B cell (primary cell): ENCODE results near the gene RAB6C.
"Not testable (repeated sequence)": the region's sequence is repeated elsewhere in the genome, so short reads cannot be mapped to it uniquely, and the experiment has no call there.

Source experiments
- EZH2 ChIP-seq: IDR thresholded peaks from 2 replicates; pipeline ENCODE4 v1.6.1; 2012; ENCODE audit warnings: borderline replicate concordance, low read depth, mild to moderate bottlenecking, moderate library complexity, low read length; ENCODE audit not compliant: insufficient read depth, poor library complexity, severe bottlenecking
- TF ChIP-seq, protein P1 (sequence below): fragments of 200-600 bp; IDR thresholded peaks from one replicate; pipeline ENCODE4 v1.8.0; 2022; ENCODE audit warnings: antibody characterized with exemption, mild to moderate bottlenecking

DNA sequence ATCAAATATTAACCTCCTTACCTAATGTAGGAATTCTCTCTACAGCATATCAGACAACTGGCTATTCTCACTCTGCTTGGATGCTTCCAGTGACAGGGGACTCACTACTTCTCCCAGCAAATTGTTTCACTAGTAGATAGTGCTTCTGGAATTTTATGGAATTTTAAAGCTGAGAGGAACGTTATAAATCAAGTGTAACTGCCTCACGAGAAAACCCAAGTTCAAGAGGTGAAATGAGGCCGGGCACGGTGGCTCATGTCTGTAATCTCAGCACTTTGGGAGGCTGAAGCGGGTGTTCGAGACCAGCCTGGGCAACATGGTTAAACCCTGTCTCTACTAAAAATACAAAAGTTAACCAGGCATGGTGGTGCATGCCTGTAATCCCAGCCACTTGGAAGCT, 23.3 kb upstream of the RAB6C start:
- TF ChIP-seq, protein P1, sequence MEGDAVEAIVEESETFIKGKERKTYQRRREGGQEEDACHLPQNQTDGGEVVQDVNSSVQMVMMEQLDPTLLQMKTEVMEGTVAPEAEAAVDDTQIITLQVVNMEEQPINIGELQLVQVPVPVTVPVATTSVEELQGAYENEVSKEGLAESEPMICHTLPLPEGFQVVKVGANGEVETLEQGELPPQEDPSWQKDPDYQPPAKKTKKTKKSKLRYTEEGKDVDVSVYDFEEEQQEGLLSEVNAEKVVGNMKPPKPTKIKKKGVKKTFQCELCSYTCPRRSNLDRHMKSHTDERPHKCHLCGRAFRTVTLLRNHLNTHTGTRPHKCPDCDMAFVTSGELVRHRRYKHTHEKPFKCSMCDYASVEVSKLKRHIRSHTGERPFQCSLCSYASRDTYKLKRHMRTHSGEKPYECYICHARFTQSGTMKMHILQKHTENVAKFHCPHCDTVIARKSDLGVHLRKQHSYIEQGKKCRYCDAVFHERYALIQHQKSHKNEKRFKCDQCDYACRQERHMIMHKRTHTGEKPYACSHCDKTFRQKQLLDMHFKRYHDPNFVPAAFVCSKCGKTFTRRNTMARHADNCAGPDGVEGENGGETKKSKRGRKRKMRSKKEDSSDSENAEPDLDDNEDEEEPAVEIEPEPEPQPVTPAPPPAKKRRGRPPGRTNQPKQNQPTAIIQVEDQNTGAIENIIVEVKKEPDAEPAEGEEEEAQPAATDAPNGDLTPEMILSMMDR: not testable (repeated sequence)
- TF ChIP-seq EZH2: not testable (repeated sequence)
